Effector CD8-positive, alpha-beta T cell (primary cell): ENCODE measurements around the gene UFC1.

Source experiments
- DNase-seq: peaks from one replicate; lab custom pipeline; 2025; lab: John Stamatoyannopoulos, UW

UFC1 gene

DNA sequence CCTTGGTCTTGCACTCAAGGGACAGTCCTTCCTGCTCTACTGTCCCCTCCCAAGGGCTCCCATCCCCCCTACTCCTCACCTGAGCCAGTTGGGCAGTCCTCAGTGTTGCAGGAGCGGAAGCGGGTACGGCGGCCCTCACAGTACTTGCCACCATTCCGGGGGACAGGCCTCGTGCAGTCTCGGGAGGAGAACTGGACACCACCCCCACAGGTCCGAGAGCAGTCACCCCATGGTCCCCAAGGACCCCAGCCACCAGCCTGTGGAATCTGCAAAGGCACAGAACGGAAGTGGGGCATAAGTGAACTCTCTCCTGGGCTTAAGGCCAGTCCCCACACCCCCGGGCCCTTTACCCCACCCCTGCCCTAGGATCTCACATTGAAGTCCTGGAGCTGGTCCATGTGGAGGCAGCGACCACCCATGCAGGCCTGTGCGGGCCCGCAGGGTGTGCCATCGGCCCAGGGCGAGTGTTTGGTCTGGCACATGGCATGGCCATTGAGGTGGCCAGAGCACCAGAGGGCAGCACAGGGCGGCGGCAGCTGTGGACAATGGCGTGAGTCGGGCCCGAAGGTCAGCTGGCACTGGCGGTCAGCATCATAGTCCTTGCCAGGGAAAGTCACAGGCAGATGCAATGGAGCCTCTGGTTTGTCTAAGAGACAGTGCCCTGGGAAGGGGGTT is 39.9 kb downstream of the UFC1 start:
- no peak for DNase-seq

DNA sequence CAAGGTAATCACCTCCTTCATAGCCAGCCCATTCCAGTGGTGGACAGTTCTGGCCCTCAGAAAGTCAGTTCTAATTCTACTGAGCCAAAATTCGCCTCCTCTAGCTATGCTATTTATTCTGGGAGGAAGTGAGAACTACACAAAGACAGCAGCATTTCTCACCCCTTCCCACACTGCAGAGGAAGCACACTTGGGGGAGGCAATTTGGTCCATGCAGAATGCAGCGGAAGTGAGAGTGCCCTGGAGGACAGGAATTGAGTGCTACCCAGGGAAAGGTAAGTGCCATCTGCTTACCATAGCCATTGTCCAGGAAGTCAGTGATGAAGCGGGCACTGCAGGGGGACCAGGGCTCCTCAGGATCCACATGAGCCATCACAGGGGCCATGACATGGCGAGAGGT is 41.4 kb downstream of the UFC1 start:
- no peak for DNase-seq

DNA sequence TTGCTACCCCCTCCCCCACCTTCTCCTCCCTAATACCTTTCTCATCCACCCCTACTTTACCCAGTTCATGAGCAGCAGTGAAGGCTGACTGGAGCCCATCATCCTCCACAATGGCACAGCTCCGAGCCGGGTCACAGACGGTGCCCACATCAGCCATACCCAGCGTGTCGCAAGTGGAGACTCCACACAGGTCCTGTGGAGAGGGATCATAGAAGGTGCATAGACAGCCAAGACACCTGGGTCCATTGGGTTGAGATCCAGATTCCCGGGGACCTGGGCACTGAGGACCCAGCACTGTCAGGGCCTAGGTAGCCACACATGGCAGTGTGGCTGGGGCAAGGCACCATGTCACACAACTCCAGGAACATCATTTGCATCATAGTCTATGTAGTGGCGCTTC is 42.3 kb downstream of the UFC1 start:
- no peak for DNase-seq

DNA sequence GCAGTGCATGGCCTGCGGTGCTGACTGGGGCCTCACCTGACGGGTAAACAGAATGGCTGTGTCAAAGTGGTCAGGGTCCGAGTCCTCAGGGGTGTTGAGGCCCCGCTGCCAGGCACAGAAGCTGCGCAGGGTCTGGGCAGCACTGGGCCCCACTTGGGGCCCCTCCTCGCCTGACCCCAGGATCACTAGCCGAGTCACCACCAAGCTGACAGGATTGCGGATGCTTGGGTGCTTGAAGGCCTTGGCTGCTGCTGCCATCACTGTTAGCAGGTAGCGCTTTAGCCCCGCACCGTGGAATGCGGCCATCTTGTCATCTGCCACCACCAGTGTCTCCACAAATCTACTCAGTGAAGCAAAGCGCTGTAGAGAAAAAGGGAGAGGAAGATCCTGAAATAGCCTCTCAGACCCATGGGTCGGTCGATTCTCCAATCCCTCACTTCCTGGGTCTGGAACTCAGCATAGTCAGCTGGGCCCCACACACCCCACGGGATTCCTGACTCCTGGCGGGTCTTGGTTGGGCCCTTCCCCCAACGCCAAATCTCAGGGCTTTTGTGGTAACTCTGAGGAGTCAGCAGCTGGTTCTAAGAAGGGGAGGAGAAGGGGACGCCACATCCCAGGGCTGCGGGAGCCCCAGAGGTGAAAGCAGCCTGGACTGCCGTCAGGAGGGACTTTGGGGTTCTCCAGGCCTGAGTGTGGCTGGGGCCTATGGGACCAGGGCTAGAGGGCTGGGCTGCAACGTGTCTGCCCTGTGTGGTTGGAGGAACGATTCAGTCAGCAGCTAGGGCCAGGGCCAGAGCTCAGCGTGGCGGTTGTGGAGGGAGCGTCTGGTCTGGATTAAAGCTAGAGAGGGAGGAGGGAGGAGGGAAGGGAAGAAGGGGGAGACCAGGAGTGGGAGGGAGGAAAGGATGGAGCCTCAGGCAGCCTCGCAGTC is 43.0 kb downstream of the UFC1 start:
- no peak for DNase-seq

DNA sequence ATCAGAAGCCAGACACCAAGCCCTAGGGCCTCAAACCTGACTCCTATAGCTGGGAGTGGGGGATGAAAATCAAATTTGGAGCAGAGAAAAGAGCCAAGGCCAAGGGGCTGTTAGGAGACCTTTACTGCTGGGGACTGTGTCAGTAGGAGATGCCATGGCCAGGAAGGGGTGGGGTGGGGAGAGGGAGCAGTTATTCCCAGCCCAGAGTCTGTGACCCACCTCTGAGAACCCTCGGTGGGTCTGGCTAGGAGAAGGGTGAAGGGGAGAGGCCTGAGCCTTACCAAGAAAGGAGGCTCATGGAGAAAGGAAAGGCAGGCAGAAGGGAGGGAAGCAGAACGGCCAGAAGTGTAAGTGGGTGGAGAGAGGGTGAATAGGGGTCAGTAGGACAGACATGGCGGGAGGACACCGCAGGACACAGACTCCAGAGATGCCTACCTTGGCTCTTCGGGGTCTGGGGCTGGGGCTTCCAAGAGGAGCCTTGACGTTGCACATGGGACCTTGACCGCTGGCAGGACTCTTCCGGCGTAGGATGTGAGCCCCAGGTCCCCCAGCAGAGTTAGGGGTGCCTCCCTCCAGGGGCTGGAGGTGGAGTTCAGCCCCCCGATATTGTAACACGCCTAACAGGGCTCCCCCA is 43.9 kb downstream of the UFC1 start:
- no peak for DNase-seq

DNA sequence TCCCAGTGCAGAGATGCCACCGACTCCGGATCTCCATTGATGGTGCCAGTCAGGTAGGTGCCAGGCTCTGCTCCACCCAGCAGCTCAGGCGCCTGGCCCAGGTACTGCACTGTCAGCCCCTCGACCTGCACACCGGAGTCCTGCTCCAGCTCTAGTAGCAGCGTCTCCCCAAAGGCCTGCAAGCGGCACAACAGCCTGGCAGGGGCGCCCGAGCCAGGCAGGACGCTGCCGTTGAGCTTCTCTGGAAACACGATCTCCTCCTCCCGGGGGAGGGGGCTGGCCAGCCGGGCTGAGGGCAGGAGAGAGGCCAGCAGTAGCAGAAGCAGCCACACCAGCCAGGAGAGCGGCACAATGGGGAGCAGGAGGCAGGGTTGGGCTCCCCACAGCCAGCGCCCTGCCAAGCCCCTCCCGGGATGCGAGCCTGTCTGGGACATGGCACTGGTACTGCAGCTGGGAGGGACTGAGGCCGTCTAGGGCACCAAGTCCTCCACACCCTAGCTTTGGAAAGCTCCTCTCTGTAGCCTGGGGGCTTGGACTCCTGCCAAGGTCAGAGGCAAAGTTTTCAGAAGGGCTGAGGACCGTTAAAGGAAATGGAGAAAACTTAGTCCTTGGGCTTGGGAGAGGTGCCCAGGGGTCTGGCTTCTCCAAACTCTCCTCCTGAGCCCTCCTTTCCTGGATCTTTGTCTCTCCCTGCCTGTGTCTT is 44.6 kb downstream of the UFC1 start:
- DNase-seq: no peak

DNA sequence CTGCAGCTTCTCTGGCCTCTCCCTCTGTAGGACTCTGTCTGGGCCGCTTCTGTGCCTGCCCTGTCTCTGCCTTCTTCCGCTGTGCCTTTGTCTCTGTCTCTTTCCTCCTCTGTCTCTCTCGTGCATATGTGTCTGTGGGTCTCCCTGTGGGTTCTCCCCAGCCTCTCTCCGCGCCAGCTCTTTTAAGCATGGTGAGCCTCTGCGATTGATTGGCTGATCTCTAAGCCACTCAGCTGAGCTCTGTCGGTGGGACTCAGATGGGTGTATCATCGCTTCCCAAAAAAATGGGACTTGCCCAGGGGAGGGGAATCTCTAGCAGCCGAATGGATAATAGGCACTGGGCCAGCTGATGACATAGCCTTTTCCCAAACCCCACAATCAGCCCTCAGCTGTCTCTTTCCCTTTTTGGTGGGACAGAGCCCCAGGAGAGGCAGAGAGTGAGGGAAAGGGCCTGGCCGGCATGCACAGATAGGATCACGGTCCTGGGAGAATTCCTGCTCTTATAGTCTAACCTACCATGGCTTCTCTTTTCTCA is 45.2 kb downstream of the UFC1 start, which contains the start of gene ADAMTS4:
Gene ADAMTS4, minus strand, starts transcription at position 158 of the 535 bp plus-strand sequence. CDS start 427 bp downstream, outside the sequence.
- DNase-seq: no peak

DNA sequence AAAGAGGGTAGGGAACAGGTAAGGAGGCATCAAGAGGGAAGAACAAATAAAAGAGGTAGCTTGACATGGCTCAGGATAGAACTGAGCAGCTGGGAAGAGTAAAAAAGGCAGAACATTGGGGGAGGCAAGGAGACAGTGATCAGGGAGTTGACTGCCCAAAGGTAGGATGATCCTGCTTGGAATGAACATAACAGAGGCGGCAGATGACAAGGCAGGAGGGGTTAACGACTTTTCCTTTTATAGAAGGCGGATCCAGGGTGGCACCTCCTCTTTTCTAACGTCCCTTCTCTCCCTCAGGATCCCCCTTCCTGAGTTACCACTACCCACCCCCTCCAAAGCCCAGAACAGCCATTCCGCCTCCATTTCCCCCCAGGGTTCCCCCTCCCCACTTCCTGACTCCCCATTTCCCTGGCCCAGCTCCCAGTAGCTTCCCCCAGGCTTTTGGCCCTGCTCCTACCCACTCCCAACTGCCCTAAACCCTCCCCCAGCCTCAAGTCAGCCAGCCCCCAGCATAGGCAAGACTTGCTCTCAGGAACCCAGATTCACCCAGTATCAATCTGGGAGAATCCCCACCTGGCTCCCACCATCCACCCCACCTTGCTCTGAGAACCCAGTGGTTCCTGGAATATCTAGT is 45.8 kb downstream of the UFC1 start:
- DNase-seq: no peak

DNA sequence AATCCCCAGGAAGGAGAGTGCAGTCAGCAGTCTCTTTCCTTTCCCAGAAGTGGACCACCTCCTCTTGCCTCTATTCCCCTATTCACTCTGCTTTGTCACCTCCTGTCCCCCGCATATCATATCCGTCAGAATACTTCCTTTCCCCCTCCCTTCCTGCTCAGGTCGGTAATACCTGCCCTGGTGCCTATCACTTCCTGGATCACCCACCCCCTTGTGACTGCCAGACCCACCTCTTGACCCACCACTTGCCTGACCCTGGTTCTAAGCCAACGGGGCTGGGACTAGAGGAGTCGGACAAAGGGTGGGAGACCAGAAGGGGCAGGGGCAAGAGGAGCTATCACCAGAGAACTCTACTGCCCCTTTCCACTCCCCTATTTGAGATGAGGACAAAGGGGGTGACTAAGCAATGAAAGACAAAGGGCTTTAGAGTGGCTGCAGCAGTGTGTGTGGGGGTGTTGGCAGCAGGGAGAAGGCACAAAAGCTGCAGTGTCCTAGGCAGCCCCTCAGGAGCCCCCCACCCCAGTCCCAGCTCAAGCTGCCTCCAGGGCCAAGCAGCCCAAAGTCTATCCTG is 46.7 kb downstream of the UFC1 start:
- no peak for DNase-seq

DNA sequence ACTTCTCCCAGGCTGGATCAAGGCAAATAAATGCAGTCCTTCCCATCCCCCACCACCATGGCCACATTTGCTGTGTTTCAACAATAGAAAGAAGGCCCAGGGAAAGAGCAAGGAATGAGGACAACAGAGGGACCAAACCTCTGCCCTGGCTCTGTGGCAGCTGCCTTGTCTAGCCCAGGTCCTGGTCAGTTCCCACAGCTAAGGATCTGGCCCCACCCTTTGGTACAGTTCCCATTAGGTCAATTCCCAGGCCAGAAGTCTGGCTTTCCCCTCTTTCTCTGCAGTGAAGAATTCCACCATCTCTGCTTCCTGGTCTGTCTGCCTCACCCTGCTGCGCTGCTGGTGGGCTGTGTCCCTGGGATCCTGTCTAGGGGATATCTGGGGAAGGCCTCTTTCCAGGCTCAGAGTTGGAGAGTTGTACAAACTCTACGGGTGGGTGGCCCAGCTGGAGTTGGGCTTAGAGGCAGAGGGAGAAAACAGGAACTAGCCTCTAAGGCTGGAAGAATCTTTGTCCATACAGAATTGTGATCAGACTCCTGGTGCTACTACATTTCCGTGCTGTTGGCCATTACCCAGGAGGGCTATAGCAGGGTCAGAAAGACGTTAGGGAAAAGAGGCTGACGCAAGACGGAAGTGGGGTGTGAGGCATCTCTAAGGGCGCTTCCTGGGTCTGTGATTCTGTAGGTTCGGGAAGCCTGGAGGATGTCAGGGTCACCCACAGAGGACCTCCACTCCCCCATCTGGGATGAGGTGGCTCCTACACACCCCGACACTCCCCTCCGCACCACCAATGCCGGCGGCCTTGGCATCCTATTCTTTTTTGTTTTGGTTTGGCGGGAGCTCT is 47.4 kb downstream of the UFC1 start:
- no peak for DNase-seq

DNA sequence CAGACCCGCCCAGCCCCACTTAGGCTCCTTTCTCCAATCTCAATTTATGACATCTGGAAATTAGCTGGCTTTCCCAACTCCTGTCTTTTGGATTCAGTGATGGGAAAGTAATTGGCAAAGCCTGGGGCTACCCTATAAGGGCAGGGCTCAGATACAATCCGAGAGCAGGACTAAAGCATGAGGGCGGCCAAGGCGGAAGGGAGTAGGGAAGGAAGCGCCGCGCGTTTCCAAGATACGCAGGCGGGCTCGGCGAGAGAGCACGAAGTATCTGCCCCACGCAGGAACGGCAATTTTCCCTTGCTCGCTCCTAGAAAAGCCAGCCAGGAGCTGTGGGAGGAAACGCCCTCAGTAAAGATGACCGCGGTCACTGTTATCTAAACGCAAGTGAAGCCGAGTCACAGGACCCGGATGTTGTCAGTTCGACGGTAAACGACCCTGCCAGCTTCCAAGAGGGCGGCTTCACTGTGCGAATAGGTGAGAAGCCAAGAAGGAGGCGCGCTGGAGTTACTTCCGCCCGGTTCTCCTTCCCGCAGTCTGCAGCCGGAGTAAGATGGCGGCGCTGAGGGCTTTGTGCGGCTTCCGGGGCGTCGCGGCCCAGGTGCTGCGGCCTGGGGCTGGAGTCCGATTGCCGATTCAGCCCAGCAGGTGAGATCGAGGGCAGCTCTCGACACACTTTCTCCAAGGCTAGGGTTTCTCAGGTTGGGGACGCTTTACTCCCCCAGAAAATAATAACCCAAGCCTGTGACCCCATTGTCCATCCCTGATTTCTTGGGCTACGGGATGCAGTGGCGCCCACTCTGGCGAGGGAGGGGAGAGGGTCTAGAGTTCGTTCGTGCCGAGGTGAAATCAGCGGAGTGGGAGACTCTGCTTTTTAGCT is 48.3 kb downstream of the UFC1 start, which contains the start of gene NDUFS2:
Gene NDUFS2, plus strand, starts transcription at position 532 of the 877 bp plus-strand sequence. Its CDS starts 19 bp downstream, at position 551.
- peak; percentile 91 for DNase-seq

DNA sequence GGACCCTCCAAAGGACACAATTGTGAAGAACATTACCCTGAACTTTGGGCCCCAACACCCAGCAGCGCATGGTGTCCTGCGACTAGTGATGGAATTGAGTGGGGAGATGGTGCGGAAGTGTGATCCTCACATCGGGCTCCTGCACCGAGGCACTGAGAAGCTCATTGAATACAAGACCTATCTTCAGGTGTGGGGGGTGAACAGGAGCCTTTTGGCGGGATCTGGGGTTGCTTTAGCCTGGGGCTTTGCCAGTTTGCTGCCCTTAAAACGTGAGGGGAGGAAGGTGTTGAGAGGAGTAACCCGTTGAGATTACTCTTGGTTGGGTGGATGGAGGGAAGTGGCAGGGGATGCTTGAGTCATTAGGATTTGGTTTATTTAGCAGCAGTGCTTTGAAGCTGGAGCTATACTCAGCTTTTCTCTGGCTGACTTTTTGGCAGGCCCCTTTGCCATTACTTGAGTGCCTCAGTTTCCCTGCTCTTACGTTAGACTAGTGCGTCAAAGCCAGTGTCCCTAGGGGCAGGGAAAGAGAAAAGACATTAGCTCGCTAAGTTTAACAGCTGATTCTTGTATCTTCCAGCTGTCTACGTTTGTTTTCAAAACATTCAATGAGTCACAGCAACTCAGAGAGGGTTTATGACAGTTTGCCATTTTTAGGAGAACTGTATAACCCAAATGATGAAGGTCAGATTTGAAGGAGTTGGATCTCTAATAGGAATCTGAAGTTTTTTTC is 52.8 kb downstream of the UFC1 start:
- no peak for DNase-seq

DNA sequence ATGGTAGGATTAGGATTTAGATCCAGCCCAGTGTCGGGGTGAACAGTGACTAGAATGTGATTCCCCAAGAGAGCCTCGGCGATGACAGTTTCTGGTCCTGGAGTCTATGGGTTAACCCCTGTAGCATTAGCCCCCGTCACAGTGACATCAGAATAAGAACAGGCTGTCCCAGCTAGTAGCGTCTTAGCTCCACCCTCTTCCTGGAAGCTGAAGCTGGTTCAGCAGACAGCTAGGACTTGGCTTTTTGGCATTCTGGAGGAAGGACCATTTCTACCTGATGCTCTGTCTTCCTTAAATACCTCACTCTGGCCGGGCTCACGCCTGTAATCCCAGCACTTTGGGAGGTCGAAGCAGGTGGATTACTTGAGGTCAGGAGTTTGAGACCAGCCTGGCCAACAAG is 53.4 kb downstream of the UFC1 start:
- no peak for DNase-seq
